Sigmoid colon (tissue), 4 donors: ENCODE results near the gene HIF3A.

Experiments
- POLR2A ChIP-seq, 2 donors: fragments of 450-650 bp; IDR thresholded peaks; one replicate each; pipeline ENCODE4 v1.6.1; 2016; ENCODE audit warnings: antibody characterized with exemption in 2 of 2, mild to moderate bottlenecking in 2 of 2, moderate library complexity in 2 of 2
- POLR2AphosphoS5 ChIP-seq, 4 donors: sonication (generic); formaldehyde crosslinking; IDR thresholded peaks; one replicate each; pipeline ENCODE4 v1.6.1; 2017; ENCODE audit warnings: antibody characterized with exemption in 4 of 4
- TF ChIP-seq, protein P1 (sequence below), 4 experiments: fragments of 450-650 bp in 3 of 4; fragments of 200-600 bp in 1 of 4; IDR thresholded peaks; one replicate each; pipeline ENCODE4 v1.5.1; 2016 to 2019; ENCODE audit warnings: antibody characterized with exemption in 4 of 4, mild to moderate bottlenecking in 3 of 4, moderate library complexity in 2 of 4

- TF ChIP-seq, protein P1, sequence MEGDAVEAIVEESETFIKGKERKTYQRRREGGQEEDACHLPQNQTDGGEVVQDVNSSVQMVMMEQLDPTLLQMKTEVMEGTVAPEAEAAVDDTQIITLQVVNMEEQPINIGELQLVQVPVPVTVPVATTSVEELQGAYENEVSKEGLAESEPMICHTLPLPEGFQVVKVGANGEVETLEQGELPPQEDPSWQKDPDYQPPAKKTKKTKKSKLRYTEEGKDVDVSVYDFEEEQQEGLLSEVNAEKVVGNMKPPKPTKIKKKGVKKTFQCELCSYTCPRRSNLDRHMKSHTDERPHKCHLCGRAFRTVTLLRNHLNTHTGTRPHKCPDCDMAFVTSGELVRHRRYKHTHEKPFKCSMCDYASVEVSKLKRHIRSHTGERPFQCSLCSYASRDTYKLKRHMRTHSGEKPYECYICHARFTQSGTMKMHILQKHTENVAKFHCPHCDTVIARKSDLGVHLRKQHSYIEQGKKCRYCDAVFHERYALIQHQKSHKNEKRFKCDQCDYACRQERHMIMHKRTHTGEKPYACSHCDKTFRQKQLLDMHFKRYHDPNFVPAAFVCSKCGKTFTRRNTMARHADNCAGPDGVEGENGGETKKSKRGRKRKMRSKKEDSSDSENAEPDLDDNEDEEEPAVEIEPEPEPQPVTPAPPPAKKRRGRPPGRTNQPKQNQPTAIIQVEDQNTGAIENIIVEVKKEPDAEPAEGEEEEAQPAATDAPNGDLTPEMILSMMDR (IDR thresholded peaks at IDR 0.05) = no peak
- TF ChIP-seq POLR2AphosphoS5 (IDR thresholded peaks at IDR 0.05) (no peak), POLR2A (IDR thresholded peaks at IDR 0.05) (no peak)
Measured at GRCh38 chr19:46361915-46362314, 65.1 kb downstream of the HIF3A start.
